Measurements from ENCODE around the gene PCDHA8. TPM values are rescaled to one million over a fixed set of nuclear protein-coding genes. Genes with fewer than 3 reads are reported as not detected.

The PCDHA8 gene
- total RNA-seq, 2 donors from 2014 or later: 0.06 to 0.10 TPM

Other genes with a start within 250 kb of the PCDHA8 start
- gene CD14, start 208.0 kb upstream of the PCDHA8 start, total RNA-seq: 100 to 1,000 TPM in 1 of 2 donors, 10 to 100 TPM in 1; 73.9 to 107 TPM
- gene TMCO6, start 201.7 kb upstream of the PCDHA8 start, total RNA-seq: 1 to 10 TPM; 3.9 to 6.4 TPM
- gene NDUFA2, start 193.6 kb upstream of the PCDHA8 start, total RNA-seq: 100 to 1,000 TPM in 1 of 2 donors, 10 to 100 TPM in 1; 98.2 to 108 TPM
- gene IK, start 193.4 kb upstream of the PCDHA8 start, total RNA-seq: 10 to 100 TPM; 59.6 to 62.8 TPM
- gene WDR55, start 176.3 kb upstream of the PCDHA8 start, total RNA-seq: 10 to 100 TPM; 11.0 to 15.4 TPM
- under 1 TPM; 0.35 to 0.44 TPM for gene DND1, start 167.6 kb upstream of the PCDHA8 start, total RNA-seq
- 10 to 100 TPM; 35.3 to 46.5 TPM for gene HARS1, start 149.8 kb upstream of the PCDHA8 start, total RNA-seq
- gene HARS2, start 149.7 kb upstream of the PCDHA8 start, total RNA-seq: 10 to 100 TPM; 19.2 TPM
- gene ZMAT2, start 140.7 kb upstream of the PCDHA8 start, total RNA-seq: 10 to 100 TPM; 34.0 to 36.8 TPM
- gene PCDHA1, start 55.0 kb upstream of the PCDHA8 start, total RNA-seq: not detected
- gene PCDHA2, start 46.3 kb upstream of the PCDHA8 start, total RNA-seq: not detected
- under 1 TPM; 0.06 to 0.44 TPM for gene PCDHA3, start 40.1 kb upstream of the PCDHA8 start, total RNA-seq
- gene PCDHA4, start 34.1 kb upstream of the PCDHA8 start, total RNA-seq: under 1 TPM; 0.16 to 0.24 TPM
- gene PCDHA5, start 19.6 kb upstream of the PCDHA8 start, total RNA-seq: under 1 TPM in 1 of 2 donors, not detected in 1; 0.08 TPM
- under 1 TPM; 0.09 to 0.21 TPM for gene PCDHA6, start 13.2 kb upstream of the PCDHA8 start, total RNA-seq
- gene PCDHA7, start 6.9 kb upstream of the PCDHA8 start, total RNA-seq: not detected
- gene PCDHA9, start 7.2 kb downstream of the PCDHA8 start, total RNA-seq: under 1 TPM; 0.03 to 0.05 TPM
- gene PCDHA10, start 14.7 kb downstream of the PCDHA8 start, total RNA-seq: under 1 TPM; 0.44 to 0.55 TPM
- under 1 TPM; 0.09 to 0.29 TPM for gene PCDHA11, start 27.8 kb downstream of the PCDHA8 start, total RNA-seq
- gene PCDHA12, start 34.1 kb downstream of the PCDHA8 start, total RNA-seq: under 1 TPM; 0.15 to 0.34 TPM
- gene PCDHA13, start 40.9 kb downstream of the PCDHA8 start, total RNA-seq: under 1 TPM; 0.27 to 0.31 TPM
- 1 to 10 TPM in 1 of 2 donors, under 1 TPM in 1; 0.65 to 1.0 TPM for gene PCDHAC1, start 85.1 kb downstream of the PCDHA8 start, total RNA-seq
- gene PCDHAC2, start 125.3 kb downstream of the PCDHA8 start, total RNA-seq: 1 to 10 TPM; 1.7 to 2.9 TPM
- not detected for gene PCDHB1, start 210.2 kb downstream of the PCDHA8 start, total RNA-seq

Data from left cardiac atrium (tissue), 2 donors.